Measurements from ENCODE around the gene TSR3. TPM values are rescaled to one million over a fixed set of nuclear protein-coding genes. Genes with fewer than 3 reads are reported as not detected.

Gene TSR3
- polyA plus RNA-seq, 3 donors = 23.2 to 73.1 (median 48.2) TPM

GRCh38 chr16:1333149-1333812 is 18.4 kb downstream of the TSR3 start, which contains the start of gene BAIAP3:
TSS of gene BAIAP3 (plus strand) at chr16:1333645. CDS start at chr16:1338550, 4,905 bp downstream.
- Histone ChIP-seq H3K79me2 (ENCODE audit: insufficient read depth, low read length) (no peaks in the 10 kb centered on the region), H3K9ac (ENCODE audit: insufficient read depth, low read length, poor library complexity, severe bottlenecking) (peak within 1 kb of the TSS; percentile 8), H2AFZ (ENCODE audit: insufficient read depth, low read depth, low read length, poor library complexity, severe bottlenecking) (peak within 1 kb of the TSS; percentile 59), H3K9me3 (replicated peaks in 1 of 2; ENCODE audit: control insufficient read depth in 1 of 2, insufficient read depth in 1 of 2, low read length in 2 of 2) (peaks cover 5 to 11% of the 10 kb centered on the region in 2 donors), H4K20me1 (ENCODE audit: insufficient read depth, low read length) (no peaks in the 10 kb centered on the region), H3K27me3 (ENCODE audit: control insufficient read depth in 2 of 2, insufficient read depth in 2 of 2, low read length in 2 of 2) (peaks cover 42 to 59% of the 10 kb centered on the region in 2 donors), H3K4me1 (ENCODE audit: control insufficient read depth in 1 of 2, insufficient read depth in 2 of 2, low read length in 2 of 2) (peaks cover 13 to 32% of the 10 kb centered on the region in 2 donors), H3K27ac (ENCODE audit: low read depth in 1 of 2, low read length in 2 of 2) (no peak within 1 kb of the TSS), H3K4me2 (replicated peaks; ENCODE audit: extremely low read depth, low read length, poor library complexity, severe bottlenecking) (peak within 1 kb of the TSS; percentile 69), H3K4me3 (replicated peaks in 1 of 3; ENCODE audit: low read depth in 2 of 3, low read length in 3 of 3) (peak within 1 kb of the TSS in 1 of 3 experiments; percentile 54), H3K36me3 (replicated peaks in 1 of 2; ENCODE audit: control insufficient read depth in 1 of 2, insufficient read depth in 2 of 2, low read length in 2 of 2) (no peaks in the 10 kb centered on the region)
- Mint-ChIP-seq H3K4me1 (peaks cover 17% of the 10 kb centered on the region), H3K9me3 (peaks cover 0 to 32% (median 11%) of the 10 kb centered on the region in 7 donors), H3K36me3 (peaks cover 0 to 2% of the 10 kb centered on the region in 2 donors), H3K27ac (peak within 1 kb of the TSS in 2 of 7 donors; percentile 50), H3K27me3 (ENCODE audit: low read depth in 3 of 3) (peaks cover 46 to 71% (median 61%) of the 10 kb centered on the region in 3 donors), H3K4me3 (peak within 1 kb of the TSS; percentile 56 to 82)
- TF ChIP-seq CTCF (IDR thresholded peaks at IDR 0.05) = no peak
- intact Hi-C loops (cut with micrococcal nuclease) = no loop called here
- DNase-seq = peak; percentile 25 to 52 (median 33)
- WGBS (ENCODE audit: insufficient coverage) = 6% methylated on average over 79 of the region's 83 CpGs

- Histone ChIP-seq H3K27me3 (ENCODE audit: control insufficient read depth in 2 of 2, insufficient read depth in 2 of 2, low read length in 2 of 2) (peaks cover 42 to 59% of the 10 kb centered on the region in 2 donors), H3K4me3 (replicated peaks in 1 of 3; ENCODE audit: low read depth in 2 of 3, low read length in 3 of 3) (peak overlapping the region in 1 of 3 experiments; percentile 54), H3K9me3 (replicated peaks in 1 of 2; ENCODE audit: control insufficient read depth in 1 of 2, insufficient read depth in 1 of 2, low read length in 2 of 2) (peaks cover 5 to 11% of the 10 kb centered on the region in 2 donors), H3K4me1 (ENCODE audit: control insufficient read depth in 1 of 2, insufficient read depth in 2 of 2, low read length in 2 of 2) (peaks cover 13 to 32% of the 10 kb centered on the region in 2 donors), H3K79me2 (ENCODE audit: insufficient read depth, low read length) (no peaks in the 10 kb centered on the region), H3K9ac (ENCODE audit: insufficient read depth, low read length, poor library complexity, severe bottlenecking) (no peak overlapping the region), H2AFZ (ENCODE audit: insufficient read depth, low read depth, low read length, poor library complexity, severe bottlenecking) (no peak overlapping the region), H3K4me2 (replicated peaks; ENCODE audit: extremely low read depth, low read length, poor library complexity, severe bottlenecking) (peak overlapping the region; percentile 69), H3K36me3 (replicated peaks in 1 of 2; ENCODE audit: control insufficient read depth in 1 of 2, insufficient read depth in 2 of 2, low read length in 2 of 2) (no peaks in the 10 kb centered on the region), H4K20me1 (ENCODE audit: insufficient read depth, low read length) (no peaks in the 10 kb centered on the region), H3K27ac (ENCODE audit: low read depth in 1 of 2, low read length in 2 of 2) (no peak overlapping the region)
- no peak for TF ChIP-seq CTCF (IDR thresholded peaks at IDR 0.05)
- intact Hi-C loops (cut with micrococcal nuclease) = no loop called here
- WGBS (ENCODE audit: insufficient coverage) = 10% methylated on average over 26 of the region's 26 CpGs
- H3K4me1 Mint-ChIP-seq = peaks cover 17% of the 10 kb centered on the region
- no peak for DNase-seq
- peaks cover 50 to 69% (median 61%) of the 10 kb centered on the region in 3 donors for H3K27me3 Mint-ChIP-seq (ENCODE audit: low read depth in 3 of 3)
- peak overlapping the region in 2 of 7 donors; percentile 50 for H3K27ac Mint-ChIP-seq
- H3K9me3 Mint-ChIP-seq = peaks cover 0 to 32% (median 11%) of the 10 kb centered on the region in 7 donors
- peaks cover 0 to 2% of the 10 kb centered on the region in 2 donors for H3K36me3 Mint-ChIP-seq
- peak overlapping the region; percentile 56 to 82 for H3K4me3 Mint-ChIP-seq
Observed at GRCh38 chr16:1332618-1333148, 19.0 kb downstream of the TSR3 start.

All from CD14-positive monocyte (primary cell).